GM12875 (cell line): ENCODE results near the gene STAB1.
A peak's percentile ranks its signal among the peaks of the same experiment; 100 is the strongest.

Source experiments
- H3K4me3 ChIP-seq: one replicate; pipeline ENCODE4 v1.5.1; 2011; ENCODE audit warnings: low read depth, low read length, control low read depth
- TF ChIP-seq, protein P1 (sequence below): IDR thresholded peaks from 2 replicates; pipeline ENCODE4 v1.5.1; 2011; ENCODE audit warnings: low read depth, mild to moderate bottlenecking, control low read depth, inconsistent platforms, low read length, moderate library complexity, borderline replicate concordance; ENCODE audit not compliant: insufficient read depth

STAB1 gene

DNA sequence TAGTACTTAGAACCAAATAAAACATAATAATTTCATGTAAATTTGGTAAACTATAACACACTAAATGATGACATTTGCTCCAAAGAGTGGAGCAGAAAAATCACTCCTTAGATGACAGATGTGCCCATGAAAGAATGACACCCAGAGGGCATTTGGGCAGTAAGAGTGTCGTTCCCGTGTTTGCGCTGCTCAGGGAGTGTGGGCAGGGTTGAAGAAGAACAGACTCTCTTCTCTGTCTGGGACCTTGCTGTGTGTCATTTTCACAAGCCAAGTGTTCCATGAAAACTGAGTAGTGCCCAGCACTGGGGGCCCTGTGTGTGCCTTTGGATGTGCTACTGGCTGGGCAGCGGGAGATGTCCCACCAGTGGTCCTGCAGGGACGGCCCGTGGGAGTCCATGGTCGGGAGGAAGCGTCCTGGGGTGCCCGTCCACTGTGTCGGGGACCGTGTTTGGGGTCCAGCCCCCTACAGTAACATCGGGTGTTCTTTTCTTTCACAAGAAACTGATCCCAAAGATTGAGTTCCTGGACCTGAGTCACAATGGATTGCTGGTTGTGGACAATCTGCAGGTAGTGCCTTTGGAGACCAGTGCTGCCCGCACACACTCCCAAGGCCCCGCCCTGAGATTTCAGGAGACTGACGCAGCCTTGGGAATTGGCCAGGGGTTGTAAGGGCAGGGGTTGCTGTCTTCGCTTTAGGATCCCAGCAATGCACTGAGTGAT, 17.9 kb upstream of the STAB1 start:
- TF ChIP-seq, protein P1, sequence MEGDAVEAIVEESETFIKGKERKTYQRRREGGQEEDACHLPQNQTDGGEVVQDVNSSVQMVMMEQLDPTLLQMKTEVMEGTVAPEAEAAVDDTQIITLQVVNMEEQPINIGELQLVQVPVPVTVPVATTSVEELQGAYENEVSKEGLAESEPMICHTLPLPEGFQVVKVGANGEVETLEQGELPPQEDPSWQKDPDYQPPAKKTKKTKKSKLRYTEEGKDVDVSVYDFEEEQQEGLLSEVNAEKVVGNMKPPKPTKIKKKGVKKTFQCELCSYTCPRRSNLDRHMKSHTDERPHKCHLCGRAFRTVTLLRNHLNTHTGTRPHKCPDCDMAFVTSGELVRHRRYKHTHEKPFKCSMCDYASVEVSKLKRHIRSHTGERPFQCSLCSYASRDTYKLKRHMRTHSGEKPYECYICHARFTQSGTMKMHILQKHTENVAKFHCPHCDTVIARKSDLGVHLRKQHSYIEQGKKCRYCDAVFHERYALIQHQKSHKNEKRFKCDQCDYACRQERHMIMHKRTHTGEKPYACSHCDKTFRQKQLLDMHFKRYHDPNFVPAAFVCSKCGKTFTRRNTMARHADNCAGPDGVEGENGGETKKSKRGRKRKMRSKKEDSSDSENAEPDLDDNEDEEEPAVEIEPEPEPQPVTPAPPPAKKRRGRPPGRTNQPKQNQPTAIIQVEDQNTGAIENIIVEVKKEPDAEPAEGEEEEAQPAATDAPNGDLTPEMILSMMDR, result no peak
- H3K4me3 ChIP-seq, result no peak overlapping the region

DNA sequence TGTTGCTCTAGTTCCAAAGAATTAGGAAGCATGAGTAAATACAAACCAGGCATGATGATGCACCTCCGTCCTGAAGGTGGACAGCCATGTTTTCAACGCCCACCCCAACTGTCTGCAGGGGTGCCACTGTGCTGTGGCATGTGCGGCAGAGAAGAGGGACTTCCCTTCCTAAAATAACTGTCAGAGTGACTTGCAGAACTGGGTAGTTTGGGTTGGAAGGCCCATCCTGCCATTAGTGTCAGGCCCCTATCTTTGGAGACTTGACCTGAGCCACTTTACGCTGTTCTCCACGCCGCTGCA, 17.4 kb upstream of the STAB1 start:
- no peak overlapping the region for H3K4me3 ChIP-seq
- TF ChIP-seq, protein P1, result no peak

DNA sequence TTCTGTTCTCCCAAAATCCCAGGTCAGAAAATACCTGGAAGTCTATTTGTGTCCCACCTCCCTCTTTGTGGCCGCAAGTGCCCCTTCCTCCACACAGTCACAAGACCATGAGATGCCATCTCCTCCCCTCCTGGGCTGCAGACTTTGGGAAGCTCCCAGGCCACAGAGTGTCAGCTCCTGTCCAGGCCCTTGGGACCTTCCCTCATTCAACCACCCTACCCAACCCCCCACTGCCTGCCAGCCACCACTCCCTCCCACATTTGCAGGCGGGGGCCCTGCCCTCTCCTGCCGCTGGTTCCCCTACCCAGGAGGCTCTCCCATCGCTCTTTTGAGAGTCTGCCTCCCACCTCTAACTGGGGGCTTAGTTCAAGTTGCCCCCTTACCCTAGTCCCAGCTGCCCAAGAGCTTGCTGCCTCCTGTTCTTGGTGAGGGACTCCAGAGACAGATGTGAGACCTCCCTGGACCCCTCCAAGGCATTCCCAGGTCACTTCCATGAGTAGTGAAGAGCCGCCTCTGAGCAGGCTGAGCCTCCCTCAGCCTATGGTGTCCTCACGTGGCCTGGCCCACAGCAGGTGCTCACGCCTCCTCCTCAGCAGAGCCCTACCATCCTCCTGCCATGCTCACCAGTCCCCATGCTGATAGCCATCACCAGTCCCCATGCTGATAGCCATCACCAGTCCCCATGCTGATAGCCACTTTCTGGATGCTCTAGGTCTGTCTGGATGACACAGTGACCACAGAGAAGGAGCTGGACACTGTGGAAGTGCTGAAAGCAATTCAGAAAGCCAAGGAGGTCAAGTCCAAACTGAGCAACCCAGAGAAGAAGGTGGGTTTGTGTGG, 15.9 kb upstream of the STAB1 start:
- H3K4me3 ChIP-seq, result no peak overlapping the region
- TF ChIP-seq, protein P1, result no peak

DNA sequence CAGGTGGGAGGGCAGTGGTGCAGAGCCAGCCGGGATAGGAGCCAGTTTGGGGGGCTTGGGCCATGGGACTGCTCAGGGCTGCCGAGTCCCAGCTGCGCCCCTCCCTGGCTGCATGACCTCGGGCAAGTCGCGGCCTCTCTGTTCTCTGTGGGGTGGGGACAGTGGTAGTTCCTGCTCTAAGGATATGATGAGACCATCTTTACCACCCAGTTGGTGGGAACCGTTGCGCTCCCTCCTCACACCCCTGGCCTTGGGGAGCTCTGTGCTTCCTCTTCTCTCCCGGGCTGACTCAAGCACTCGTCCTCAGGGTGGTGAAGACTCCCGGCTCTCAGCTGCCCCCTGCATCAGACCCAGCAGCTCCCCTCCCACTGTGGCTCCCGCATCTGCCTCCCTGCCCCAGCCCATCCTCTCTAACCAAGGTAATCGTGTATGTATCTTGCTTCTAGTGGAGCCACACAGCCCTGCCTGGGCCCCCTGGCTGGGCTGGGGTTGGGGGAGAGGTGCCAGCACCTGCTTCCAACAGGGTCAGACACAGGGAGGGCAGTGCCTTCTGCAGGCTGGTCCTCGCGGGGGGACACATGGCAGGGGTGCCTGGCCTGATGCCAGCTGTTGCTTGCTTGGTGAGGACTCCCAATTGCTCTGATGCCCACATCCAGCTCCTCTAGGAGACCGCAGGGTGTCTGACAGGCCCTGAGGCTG, 15.1 kb upstream of the STAB1 start:
- TF ChIP-seq, protein P1, result no peak

DNA sequence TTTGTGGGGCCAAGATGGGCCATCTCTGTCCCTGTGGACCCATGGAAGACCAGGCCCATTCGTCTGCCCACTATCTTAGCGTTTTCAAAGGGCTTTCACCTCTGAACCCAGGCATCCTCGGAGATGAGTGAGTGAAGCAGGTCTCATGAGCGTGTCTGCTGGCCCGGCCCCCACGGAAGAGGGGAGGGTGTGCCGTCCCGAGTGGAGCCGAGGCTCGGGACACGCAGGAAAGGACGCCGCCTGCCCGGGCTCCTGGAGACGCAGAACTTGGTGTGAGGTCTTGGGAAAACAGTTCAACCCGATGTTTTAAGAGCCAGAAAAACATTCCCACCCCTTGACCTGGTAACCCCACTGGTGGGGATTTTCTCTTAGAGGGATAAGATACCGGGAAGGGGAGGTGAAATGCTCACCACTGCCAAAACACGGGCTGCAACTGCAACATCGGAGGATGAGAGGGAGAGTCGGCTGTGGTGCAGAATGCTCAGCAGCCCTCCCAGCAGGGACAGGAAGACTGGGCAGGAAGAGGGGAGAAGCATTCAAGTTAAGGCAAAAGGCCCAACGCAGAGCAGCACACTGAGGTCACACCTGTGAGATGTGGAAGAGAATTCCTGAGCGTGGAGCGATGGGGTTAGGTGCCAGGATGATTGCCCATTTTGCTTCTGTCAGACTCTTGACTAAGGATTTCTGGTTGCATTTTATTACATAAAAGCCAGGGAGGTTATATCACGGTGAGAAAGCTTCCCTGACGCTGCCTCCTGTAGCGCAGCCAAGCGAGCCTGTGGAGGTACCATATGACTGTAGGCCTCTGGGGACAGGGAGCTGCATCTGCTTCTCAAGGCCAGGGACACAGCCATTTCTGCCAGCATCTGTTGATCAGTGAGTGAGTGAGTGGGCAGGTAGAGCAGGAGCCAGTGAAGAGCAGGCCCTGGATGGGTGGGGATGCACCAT, 14.1 kb upstream of the STAB1 start:
- TF ChIP-seq, protein P1, result no peak
- H3K4me3 ChIP-seq, result no peak overlapping the region

More for the DNA sequence above, 15.1 kb upstream of the STAB1 start:
- no peak overlapping the region for H3K4me3 ChIP-seq

DNA sequence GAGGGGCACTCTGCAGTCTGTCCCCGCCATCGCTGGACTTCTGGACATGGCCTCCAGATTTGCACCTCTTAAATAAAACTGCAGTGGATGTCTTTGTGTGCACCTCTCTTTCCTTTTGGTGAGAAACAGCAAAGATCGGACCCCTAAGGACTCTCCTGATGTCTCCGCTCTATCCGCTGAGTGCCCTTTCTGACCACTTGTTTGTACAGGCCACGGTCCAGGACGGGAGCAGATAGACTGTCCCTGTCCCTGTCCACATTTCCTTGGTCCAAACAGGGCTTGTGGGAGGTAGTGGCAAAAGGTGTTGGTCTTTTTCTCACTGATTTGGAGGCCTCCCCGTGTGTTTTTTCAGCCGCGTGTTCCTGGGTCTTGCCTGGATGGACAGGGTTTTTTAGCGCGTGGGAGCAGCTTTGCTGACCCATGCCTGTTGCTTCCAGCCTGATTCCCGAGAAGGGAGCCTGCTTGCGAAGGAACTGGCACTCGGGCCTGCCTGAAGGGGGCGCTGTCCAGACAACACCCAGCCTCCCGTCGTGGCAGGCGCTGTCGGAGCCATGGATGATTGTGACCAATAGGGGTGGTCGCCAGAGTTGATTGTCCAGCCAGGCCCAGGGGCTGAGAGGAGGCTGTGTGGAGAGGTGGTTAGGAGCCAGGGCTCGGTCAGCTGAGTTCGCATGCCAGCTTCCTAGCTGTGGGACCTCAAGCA, 13.2 kb upstream of the STAB1 start:
- TF ChIP-seq, protein P1, result peak; percentile 46; the same call in 1 of the 2 replicates

More for the DNA sequence above, 13.2 kb upstream of the STAB1 start:
- no peak overlapping the region for H3K4me3 ChIP-seq
